B cell (primary cell): Measurements from ENCODE around the gene NMU.

ENCODE experiments used
- CTCF ChIP-seq: fragments of 200-600 bp; IDR thresholded peaks from one replicate; pipeline ENCODE4 v1.8.0; 2022; ENCODE audit warnings: antibody characterized with exemption, mild to moderate bottlenecking
- EZH2 ChIP-seq: IDR thresholded peaks from 2 replicates; pipeline ENCODE4 v1.6.1; 2012; ENCODE audit warnings: borderline replicate concordance, low read depth, mild to moderate bottlenecking, moderate library complexity, low read length; ENCODE audit not compliant: insufficient read depth, poor library complexity, severe bottlenecking

- no peak for TF ChIP-seq CTCF
- TF ChIP-seq EZH2, result no peak
Observed at GRCh38 chr4:55658657-55659056, 22.6 kb upstream of the NMU start.
